HepG2 (cell line): ENCODE data around the gene BATF2. TPM values are rescaled to one million over a fixed set of nuclear protein-coding genes. Genes with fewer than 3 reads are reported as not detected.

Experiments used
- ATAC-seq: fragments of 200-7000 bp; cut with Tn5 transposase; 3 replicates; pipeline ENCODE4 v1.9.1; 2020; ENCODE audit warnings: mild to moderate bottlenecking, moderate library complexity
- BruUV-seq: library from RNA; stranded (reverse); fragments of 400-500 nt; replicated peaks from 2 replicates; lab custom pipeline; 2021; lab: Mats Ljungman, UMichigan
- CTCF ChIA-PET: fragments of 300-600 bp; formaldehyde crosslinking; extraction: SDS; loops from one replicate; lab custom pipeline; 2021; ENCODE audit warnings: low total read pairs, inconsistent platforms, low intra/inter-chr PET ratio; lab: Yijun Ruan, JAX
- POLR2A ChIA-PET: fragments of 350-600 bp; sonication (Branson Sonifier 250); formaldehyde crosslinking; loops from one replicate; lab custom pipeline; 2020; ENCODE audit warnings: antibody characterized with exemption, inconsistent platforms; lab: Yijun Ruan, JAX
- DNase-seq: peaks from one replicate; pipeline ENCODE4 v3.0.0-alpha.2; 2015; ENCODE audit warnings: low spot score
- FAIRE-seq: peaks from 3 replicates; lab custom pipeline; 2011; peaks lifted over from hg19 to GRCh38; lab: Jason Lieb, UNC
- H2AFZ ChIP-seq: one replicate; pipeline ENCODE4 v1.6.1; 2011; ENCODE audit warnings: low read length, inconsistent platforms
- H3K27ac ChIP-seq: fragments of 300-600 bp; 3 replicates; pipeline ENCODE4 v1.8.0; 2011; ENCODE audit warnings: mixed run types, mild to moderate bottlenecking, mixed read lengths, low read length, inconsistent platforms; ENCODE audit not compliant: insufficient read depth; ENCODE audit errors: extremely low read length
- H3K27me3 ChIP-seq, 2 experiments: fragments of 200-600 bp in 1 of 2; 2 replicates in 1 of 2; 3 replicates in 1 of 2; pipeline versions ENCODE4 v1.6.0 to v1.8.0; 2011; ENCODE audit warnings: low read length in 2 of 2, mild to moderate bottlenecking in 2 of 2, moderate library complexity in 2 of 2, inconsistent platforms in 1 of 2; ENCODE audit not compliant: insufficient read depth in 2 of 2, control insufficient read depth in 1 of 2
- H3K36me3 ChIP-seq, 2 experiments: fragments of 200-600 bp in 1 of 2; replicated peaks in 1 of 2; 2 replicates in 1 of 2; 3 replicates in 1 of 2; pipeline versions ENCODE4 v1.5.1 to v1.8.0; 2011; ENCODE audit warnings: low read length in 2 of 2, inconsistent platforms in 1 of 2; ENCODE audit not compliant: insufficient read depth in 2 of 2, control insufficient read depth in 1 of 2
- H3K4me1 ChIP-seq: 2 replicates; pipeline ENCODE4 v1.5.1; 2012; ENCODE audit warnings: low read length, inconsistent platforms; ENCODE audit not compliant: insufficient read depth
- H3K4me2 ChIP-seq: 2 replicates; pipeline ENCODE4 v1.6.0; 2011; ENCODE audit warnings: low read depth, low read length, inconsistent platforms
- H3K4me3 ChIP-seq, 3 experiments: fragments of 200-600 bp in 1 of 3; sonication (generic), shearing (Covaris generic) in 1 of 3; replicated peaks in 1 of 3; 2 replicates each; pipeline ENCODE4 v1.5.1; 2011 to 2016; ENCODE audit warnings: low read length in 3 of 3, inconsistent platforms in 2 of 3, low read depth in 2 of 3, mild to moderate bottlenecking in 2 of 3, control low read depth in 1 of 3, mixed read lengths in 1 of 3; ENCODE audit not compliant: insufficient read depth in 1 of 3
- H3K79me2 ChIP-seq: one replicate; pipeline ENCODE4 v1.6.1; 2011; ENCODE audit warnings: low read length, inconsistent platforms; ENCODE audit not compliant: insufficient read depth
- H3K9ac ChIP-seq: 2 replicates; pipeline ENCODE4 v1.6.0; 2011; ENCODE audit warnings: mild to moderate bottlenecking, low read depth, low read length, inconsistent platforms; ENCODE audit not compliant: insufficient read depth
- H3K9me3 ChIP-seq: 2 replicates; pipeline ENCODE4 v1.5.1; 2012; ENCODE audit warnings: mild to moderate bottlenecking, low read length
- H4K20me1 ChIP-seq: 2 replicates; pipeline ENCODE4 v1.6.0; 2011; ENCODE audit warnings: inconsistent platforms, mild to moderate bottlenecking, low read length, moderate library complexity; ENCODE audit not compliant: insufficient read depth
- ATF7 ChIP-seq, 2 experiments: fragments of 450-650 bp in 1 of 2; sonication (generic) in 1 of 2; formaldehyde crosslinking in 1 of 2; IDR thresholded peaks; 2 replicates each; pipeline versions ENCODE4 v1.4.0 to v1.6.1; 2016 to 2020; ENCODE audit warnings: antibody characterized with exemption in 1 of 2, mild to moderate bottlenecking in 1 of 2, missing genetic modification reagents in 1 of 2
- FLYWCH1 ChIP-seq: sonication (generic); formaldehyde crosslinking; IDR thresholded peaks from 2 replicates; pipeline ENCODE4 v1.8.1; 2023; ENCODE audit warnings: mild to moderate bottlenecking, missing genetic modification reagents
- GTF2F1 ChIP-seq: fragments of 150-350 bp; IDR thresholded peaks from 2 replicates; pipeline ENCODE4 v1.6.1; 2014; ENCODE audit warnings: low read length
- HNRNPH1 ChIP-seq: fragments of 200-400 bp; formaldehyde crosslinking; optimal IDR thresholded peaks from 2 replicates; pipeline ENCODE3; 2017; ENCODE audit warnings: mild to moderate bottlenecking, low read depth, low read length
- HNRNPLL ChIP-seq: fragments of 200-400 bp; formaldehyde crosslinking; IDR thresholded peaks from 2 replicates; pipeline ENCODE4 v1.6.1; 2017; ENCODE audit warnings: mild to moderate bottlenecking, low read depth, low read length; ENCODE audit not compliant: poor library complexity, severe bottlenecking
- NKX3-1 ChIP-seq: sonication (generic); formaldehyde crosslinking; IDR thresholded peaks from 2 replicates; pipeline ENCODE4 v1.5.0; 2020; ENCODE audit warnings: missing genetic modification reagents
- PHF20 ChIP-seq: sonication (generic); formaldehyde crosslinking; IDR thresholded peaks from 2 replicates; pipeline ENCODE4 v1.5.0; 2020; ENCODE audit warnings: mild to moderate bottlenecking, missing genetic modification reagents
- PHF5A ChIP-seq: IDR thresholded peaks from one replicate; pipeline ENCODE4 v1.6.1; 2018; ENCODE audit warnings: low read depth, missing genetic modification reagents; ENCODE audit not compliant: unreplicated experiment
- SMAD3 ChIP-seq: sonication (generic); formaldehyde crosslinking; IDR thresholded peaks from 2 replicates; pipeline ENCODE4 v1.4.0; 2020; ENCODE audit warnings: missing genetic modification reagents
- SRSF9 ChIP-seq: fragments of 200-400 bp; formaldehyde crosslinking; IDR thresholded peaks from 2 replicates; pipeline ENCODE4 v1.6.1; 2018; ENCODE audit warnings: borderline replicate concordance, mild to moderate bottlenecking, low read depth, low read length; ENCODE audit not compliant: insufficient read depth, poor library complexity, severe bottlenecking
- ZMAT3 ChIP-seq: sonication (generic); formaldehyde crosslinking; conservative IDR thresholded peaks from 2 replicates; pipeline ENCODE4 v1.7.0; 2021; ENCODE audit warnings: missing genetic modification reagents
- ZNF235 ChIP-seq: sonication (generic); formaldehyde crosslinking; IDR thresholded peaks from 2 replicates; pipeline ENCODE4 v1.8.1; 2023; ENCODE audit warnings: mild to moderate bottlenecking, missing genetic modification reagents, borderline replicate concordance
- ZNF484 ChIP-seq: sonication (generic); formaldehyde crosslinking; IDR thresholded peaks from 2 replicates; pipeline ENCODE4 v1.5.1; 2020; ENCODE audit warnings: mild to moderate bottlenecking, low read depth, missing genetic modification reagents, borderline replicate concordance
- ZNF615 ChIP-seq: sonication (generic); formaldehyde crosslinking; IDR thresholded peaks from 2 replicates; pipeline ENCODE4 v1.5.0; 2020; ENCODE audit warnings: mild to moderate bottlenecking, missing genetic modification reagents, borderline replicate concordance
- ZNF737 ChIP-seq: sonication (generic); formaldehyde crosslinking; IDR thresholded peaks from 2 replicates; pipeline ENCODE4 v1.5.0; 2020; ENCODE audit warnings: missing genetic modification reagents, mild to moderate bottlenecking, borderline replicate concordance
- WGBS: methylation state at CpG from one replicate; pipeline ENCODE4 v1.1.6; 2017; ENCODE audit warnings: low lambda C conversion rate; 5-methylcytosine and 5-hydroxymethylcytosine counted together
- in situ Hi-C: cut with HindIII; loops from 2 replicates; pipeline ENCODE4 v1.10.0; 2017; ENCODE audit warnings: low pct_unique_long_range_greater_than_20kb; ENCODE audit not compliant: extremely low pct_ligation_motif_present
- intact Hi-C: fragments of 100-400 bp; cut with micrococcal nuclease; formaldehyde crosslinking; loops from one replicate; pipeline ENCODE4 v1.10.0; 2022; ENCODE audit not compliant: unreplicated experiment
- polyA plus RNA-seq, 8 experiments: library from polyadenylated mRNA; depleted of rRNA in 3 of 8; stranded (reverse) in 7 of 8; unstranded in 1 of 8; fragments of >200 nt; fragmentation: Illumina TruSeq in 4 of 8; extraction: Trizol in 4 of 8; gene quantifications; 2 replicates each; pipeline versions ENCODE4 v1.2.1 to v1.2.3, GENCODE V29; 2011 to 2016; ENCODE audit warnings: low read depth in 4 of 8, missing spikeins in 1 of 8, mixed read lengths in 1 of 8; ENCODE audit not compliant: insufficient read depth in 1 of 8
- total RNA-seq, 5 experiments: library from RNA; depleted of rRNA; stranded (reverse); fragments of >200 nt; fragmentation: Illumina TruSeq; extraction: Trizol; gene quantifications; 2 replicates each; pipeline ENCODE4 v1.2.3, GENCODE V29; 2016; ENCODE audit warnings: low read depth in 1 of 5
- TF ChIP-seq, protein P1 (sequence below): sonication (generic); formaldehyde crosslinking; IDR thresholded peaks from 2 replicates; pipeline ENCODE4 v1.5.0; 2020; ENCODE audit warnings: missing genetic modification reagents
- TF ChIP-seq, protein P2 (sequence below): sonication (generic); formaldehyde crosslinking; IDR thresholded peaks from 2 replicates; pipeline ENCODE4 v1.8.1; 2022; ENCODE audit warnings: mild to moderate bottlenecking, missing genetic modification reagents
- TF ChIP-seq, protein P3 (sequence below): sonication (generic); formaldehyde crosslinking; IDR thresholded peaks from 2 replicates; pipeline ENCODE4 v1.9.0; 2021; ENCODE audit warnings: missing genetic modification reagents, borderline replicate concordance

BATF2 gene
- total and polyA plus RNA-seq, 2 of the 13 experiments (the other 11 are each of a cell fraction or from before 2014, with no cell fraction given) = 2.8 to 3.9 TPM

DNA sequence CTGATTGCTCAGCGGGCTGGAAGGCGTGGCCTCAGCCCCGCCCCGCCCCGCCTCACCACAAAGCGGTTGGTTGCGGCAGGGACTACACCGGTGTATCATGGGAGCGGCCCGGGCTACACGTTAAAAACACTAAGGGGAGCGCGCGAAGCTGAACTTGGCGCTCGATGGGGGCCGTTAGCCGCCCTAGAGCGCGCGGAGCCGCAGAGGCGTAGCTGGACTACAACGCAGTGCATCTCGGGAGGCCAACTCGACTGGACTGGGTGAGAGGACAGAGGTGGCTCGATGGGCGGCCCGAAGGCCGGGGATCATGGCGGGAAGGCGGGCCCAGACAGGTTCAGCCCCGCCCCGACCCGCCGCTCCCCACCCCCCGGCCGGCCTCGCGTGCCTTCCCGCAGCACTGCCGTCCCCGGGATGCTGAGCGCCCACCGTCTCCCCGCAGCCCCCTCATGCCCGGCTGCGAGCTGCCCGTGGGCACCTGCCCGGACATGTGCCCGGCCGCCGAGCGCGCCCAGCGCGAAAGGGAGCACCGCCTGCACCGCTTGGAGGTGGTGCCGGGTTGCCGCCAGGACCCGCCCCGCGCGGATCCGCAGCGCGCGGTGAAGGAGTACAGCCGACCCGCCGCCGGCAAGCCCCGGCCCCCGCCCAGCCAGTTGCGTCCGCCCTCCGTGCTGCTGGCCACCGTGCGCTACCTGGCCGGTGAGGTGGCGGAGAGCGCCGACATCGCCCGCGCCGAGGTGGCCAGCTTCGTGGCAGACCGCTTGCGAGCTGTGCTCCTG is 44.3 kb upstream of the BATF2 start, which contains the start of gene SAC3D1:
TSS of gene SAC3D1 (plus strand) at position 364 of the 776 bp plus-strand sequence. CDS start at position 447, 83 bp downstream.
- ATAC-seq = peak; percentile 94
- TF ChIP-seq ZNF615 (CRISPR knock-in tag) = no peak
- TF ChIP-seq SRSF9 = no peak
- TF ChIP-seq NKX3-1 (CRISPR knock-in tag) = no peak
- TF ChIP-seq, protein P1, sequence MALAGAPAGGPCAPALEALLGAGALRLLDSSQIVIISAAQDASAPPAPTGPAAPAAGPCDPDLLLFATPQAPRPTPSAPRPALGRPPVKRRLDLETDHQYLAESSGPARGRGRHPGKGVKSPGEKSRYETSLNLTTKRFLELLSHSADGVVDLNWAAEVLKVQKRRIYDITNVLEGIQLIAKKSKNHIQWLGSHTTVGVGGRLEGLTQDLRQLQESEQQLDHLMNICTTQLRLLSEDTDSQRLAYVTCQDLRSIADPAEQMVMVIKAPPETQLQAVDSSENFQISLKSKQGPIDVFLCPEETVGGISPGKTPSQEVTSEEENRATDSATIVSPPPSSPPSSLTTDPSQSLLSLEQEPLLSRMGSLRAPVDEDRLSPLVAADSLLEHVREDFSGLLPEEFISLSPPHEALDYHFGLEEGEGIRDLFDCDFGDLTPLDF (CRISPR knock-in tag) = peak; percentile 99
- TF ChIP-seq PHF5A = peak; percentile 38
- TF ChIP-seq ZNF235 (CRISPR knock-in tag) = peak; percentile 69
- peak; percentile 35 for TF ChIP-seq ZMAT3 (CRISPR knock-in tag)
- TF ChIP-seq FLYWCH1 = no peak
- TF ChIP-seq, protein P2, sequence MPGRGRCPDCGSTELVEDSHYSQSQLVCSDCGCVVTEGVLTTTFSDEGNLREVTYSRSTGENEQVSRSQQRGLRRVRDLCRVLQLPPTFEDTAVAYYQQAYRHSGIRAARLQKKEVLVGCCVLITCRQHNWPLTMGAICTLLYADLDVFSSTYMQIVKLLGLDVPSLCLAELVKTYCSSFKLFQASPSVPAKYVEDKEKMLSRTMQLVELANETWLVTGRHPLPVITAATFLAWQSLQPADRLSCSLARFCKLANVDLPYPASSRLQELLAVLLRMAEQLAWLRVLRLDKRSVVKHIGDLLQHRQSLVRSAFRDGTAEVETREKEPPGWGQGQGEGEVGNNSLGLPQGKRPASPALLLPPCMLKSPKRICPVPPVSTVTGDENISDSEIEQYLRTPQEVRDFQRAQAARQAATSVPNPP (CRISPR knock-in tag) = peak; percentile 45; the same call in 1 of the 2 replicates
- no peak for TF ChIP-seq GTF2F1
- no peak; the same call in 1 of the 2 replicates for TF ChIP-seq SMAD3 (CRISPR knock-in tag)
- peak; percentile 56 for TF ChIP-seq PHF20
- no peak for TF ChIP-seq ZNF484 (CRISPR knock-in tag)
- no peak for TF ChIP-seq ATF7 (IDR thresholded peaks at IDR 0.05)
- TF ChIP-seq ATF7 (CRISPR knock-in tag; IDR thresholded peaks at IDR 0.05) = no peak
- TF ChIP-seq, protein P3, sequence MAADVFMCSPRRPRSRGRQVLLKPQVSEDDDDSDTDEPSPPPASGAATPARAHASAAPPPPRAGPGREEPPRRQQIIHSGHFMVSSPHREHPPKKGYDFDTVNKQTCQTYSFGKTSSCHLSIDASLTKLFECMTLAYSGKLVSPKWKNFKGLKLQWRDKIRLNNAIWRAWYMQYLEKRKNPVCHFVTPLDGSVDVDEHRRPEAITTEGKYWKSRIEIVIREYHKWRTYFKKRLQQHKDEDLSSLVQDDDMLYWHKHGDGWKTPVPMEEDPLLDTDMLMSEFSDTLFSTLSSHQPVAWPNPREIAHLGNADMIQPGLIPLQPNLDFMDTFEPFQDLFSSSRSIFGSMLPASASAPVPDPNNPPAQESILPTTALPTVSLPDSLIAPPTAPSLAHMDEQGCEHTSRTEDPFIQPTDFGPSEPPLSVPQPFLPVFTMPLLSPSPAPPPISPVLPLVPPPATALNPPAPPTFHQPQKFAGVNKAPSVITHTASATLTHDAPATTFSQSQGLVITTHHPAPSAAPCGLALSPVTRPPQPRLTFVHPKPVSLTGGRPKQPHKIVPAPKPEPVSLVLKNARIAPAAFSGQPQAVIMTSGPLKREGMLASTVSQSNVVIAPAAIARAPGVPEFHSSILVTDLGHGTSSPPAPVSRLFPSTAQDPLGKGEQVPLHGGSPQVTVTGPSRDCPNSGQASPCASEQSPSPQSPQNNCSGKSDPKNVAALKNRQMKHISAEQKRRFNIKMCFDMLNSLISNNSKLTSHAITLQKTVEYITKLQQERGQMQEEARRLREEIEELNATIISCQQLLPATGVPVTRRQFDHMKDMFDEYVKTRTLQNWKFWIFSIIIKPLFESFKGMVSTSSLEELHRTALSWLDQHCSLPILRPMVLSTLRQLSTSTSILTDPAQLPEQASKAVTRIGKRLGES (CRISPR knock-in tag) = no peak
- no peak for TF ChIP-seq ZNF737 (CRISPR knock-in tag)
- peak; percentile 83 for TF ChIP-seq HNRNPLL
- TF ChIP-seq HNRNPH1 = no peak

More for the DNA sequence above, 44.3 kb upstream of the BATF2 start, which contains the start of gene SAC3D1:
- peak within 1 kb of the TSS; percentile 76 to 89 (median 81) for H3K4me3 ChIP-seq
- H3K4me1 ChIP-seq = peaks cover 24% of the 10 kb centered on the region
- no TSS peak for BruUV-seq
- peak within 1 kb of the TSS; percentile 83 for H3K4me2 ChIP-seq
- DNase-seq (peak; percentile 95), FAIRE-seq (peak; percentile 87)
- peak within 1 kb of the TSS; percentile 66 for H2AFZ ChIP-seq
- H3K9ac ChIP-seq = peak within 1 kb of the TSS; percentile 78
- no peaks in the 10 kb centered on the region for H3K9me3 ChIP-seq
- H3K27me3 ChIP-seq = no peaks in the 10 kb centered on the region
- H3K36me3 ChIP-seq = peaks cover 15 to 38% of the 10 kb centered on the region in 2 experiments; a peak in 4 of 5 replicates
- H3K79me2 ChIP-seq = peaks cover 10% of the 10 kb centered on the region
- ChIA-PET POLR2A (interaction anchor here (0.6 to 3.8 kb wide), 22 partner anchors 9 to 225 kb away, joined by 3 to 39 read pairs (median 5); partner anchors contain the start of genes ARL2, FAU, MRPL49 and NAALADL1), CTCF (no interaction called here)
- intact Hi-C loops = loop anchor here (1.0 kb wide), 1 partner anchor 14 kb away; the partner anchor contains the start of gene SNX15
- 3% methylated on average over 12 of the region's 91 CpGs for WGBS
- peak within 1 kb of the TSS; percentile 87 for H3K27ac ChIP-seq
- in situ Hi-C loops = no loop called here
- H4K20me1 ChIP-seq = no peaks in the 10 kb centered on the region
